OCI-LY1 (cell line): ENCODE results near the gene MYLK4.

ENCODE experiments used
- H2AFZ ChIP-seq: fragments of 200-600 bp; sonication (generic), shearing (Covaris generic); 2 replicates; pipeline ENCODE4 v1.6.0; 2014; ENCODE audit warnings: antibody characterized with exemption, mild to moderate bottlenecking, low read length
- H3F3A ChIP-seq: fragments of 200-600 bp; sonication (generic), shearing (Covaris generic); 2 replicates; pipeline ENCODE4 v1.6.0; 2014; ENCODE audit warnings: mild to moderate bottlenecking, antibody characterized with exemption, low read length, moderate library complexity; ENCODE audit not compliant: insufficient read depth
- H3K27ac ChIP-seq: fragments of 200-600 bp; sonication (generic); 2 replicates; pipeline ENCODE4 v1.5.1; 2014; ENCODE audit warnings: low read length, mixed run types, mild to moderate bottlenecking, low read depth; ENCODE audit not compliant: poor library complexity, severe bottlenecking
- H3K27me3 ChIP-seq: fragments of 200-600 bp; sonication (generic); 2 replicates; pipeline ENCODE4 v1.6.0; 2014; ENCODE audit warnings: antibody characterized with exemption, mild to moderate bottlenecking, low read length, moderate library complexity; ENCODE audit not compliant: insufficient read depth
- H3K36me3 ChIP-seq: fragments of 200-600 bp; sonication (generic); 2 replicates; pipeline ENCODE4 v1.6.1; 2014; ENCODE audit warnings: mild to moderate bottlenecking, antibody characterized with exemption, low read length, moderate library complexity, mixed read lengths; ENCODE audit not compliant: insufficient read depth
- H3K4me1 ChIP-seq: fragments of 200-600 bp; sonication (generic); 2 replicates; pipeline ENCODE4 v1.5.1; 2014; ENCODE audit warnings: mild to moderate bottlenecking, low read length, moderate library complexity; ENCODE audit not compliant: insufficient read depth, severe bottlenecking
- H3K4me2 ChIP-seq: fragments of 200-600 bp; sonication (generic), shearing (Covaris generic); 2 replicates; pipeline ENCODE4 v1.6.1; 2014; ENCODE audit warnings: low read length
- H3K4me3 ChIP-seq: fragments of 200-600 bp; sonication (generic); 2 replicates; pipeline ENCODE4 v1.5.1; 2014; ENCODE audit warnings: low read length, low read depth, mild to moderate bottlenecking, mixed read lengths; ENCODE audit not compliant: poor library complexity, severe bottlenecking
- H3K79me2 ChIP-seq: fragments of 200-600 bp; shearing (Covaris generic); 2 replicates; pipeline ENCODE4 v1.6.1; 2016; ENCODE audit warnings: mixed run types, low read length, mixed read lengths; ENCODE audit not compliant: insufficient read depth
- H3K9ac ChIP-seq: fragments of 200-600 bp; sonication (generic), shearing (Covaris generic); 2 replicates; pipeline ENCODE4 v1.6.1; 2014; ENCODE audit warnings: mild to moderate bottlenecking, low read length, mixed read lengths
- H3K9me2 ChIP-seq: fragments of 200-600 bp; sonication (generic), shearing (Covaris generic); 2 replicates; pipeline ENCODE4 v1.6.1; 2014; ENCODE audit warnings: low read depth, mild to moderate bottlenecking, low read length, mixed read lengths
- H3K9me3 ChIP-seq: fragments of 200-600 bp; shearing (Covaris generic); 2 replicates; pipeline ENCODE4 v1.6.1; 2014; ENCODE audit warnings: low read length, mixed read lengths
- H4K20me1 ChIP-seq: fragments of 200-600 bp; sonication (generic), shearing (Covaris generic); 2 replicates; pipeline ENCODE4 v1.6.0; 2016; ENCODE audit warnings: mild to moderate bottlenecking, low read length; ENCODE audit not compliant: insufficient read depth
- EZH2 ChIP-seq: fragments of 200-600 bp; sonication (generic), shearing (Covaris generic); IDR thresholded peaks from 2 replicates; pipeline ENCODE4 v1.8.0; 2017; ENCODE audit warnings: borderline replicate concordance, mixed run types, mild to moderate bottlenecking, antibody characterized with exemption, low read length, moderate library complexity, mixed read lengths
- TF ChIP-seq, protein P1 (sequence below): fragments of 200-600 bp; sonication (generic), shearing (Covaris generic); IDR thresholded peaks from 2 replicates; pipeline ENCODE4 v1.5.1; 2017; ENCODE audit warnings: mild to moderate bottlenecking, antibody characterized with exemption, low read length, moderate library complexity, mixed read lengths

Gene MYLK4

DNA sequence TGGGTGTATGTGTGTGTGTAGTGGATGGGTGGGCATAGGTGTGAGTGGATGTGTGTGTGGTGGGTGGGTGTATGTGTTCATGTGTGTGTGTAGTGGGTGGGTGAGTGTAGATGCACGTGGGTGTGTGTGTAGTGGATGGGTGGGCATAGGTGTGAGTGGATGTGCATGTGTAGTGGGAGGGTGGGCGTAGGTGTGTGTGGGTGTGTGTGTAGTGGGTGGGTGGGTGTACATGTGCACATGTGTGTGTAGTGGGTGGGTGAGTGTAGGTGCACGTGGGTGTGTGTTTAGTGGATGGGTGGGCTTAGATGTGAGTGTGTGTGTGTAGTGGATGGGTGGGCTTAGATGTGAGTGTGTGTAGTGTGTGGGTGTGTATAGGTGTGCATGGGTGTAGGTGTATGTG is 104.4 kb downstream of the MYLK4 start:
- Histone ChIP-seq H3K27me3 (no peaks in the 10 kb centered on the region), H3K36me3 (no peaks in the 10 kb centered on the region), H3K79me2 (no peaks in the 10 kb centered on the region), H3K9ac (no peak overlapping the region), H3F3A (no peaks in the 10 kb centered on the region), H3K9me2 (no peaks in the 10 kb centered on the region), H3K4me2 (no peak overlapping the region), H3K27ac (no peak overlapping the region), H3K4me3 (no peak overlapping the region), H3K4me1 (no peaks in the 10 kb centered on the region), H2AFZ (no peak overlapping the region), H4K20me1 (no peaks in the 10 kb centered on the region), H3K9me3 (no peaks in the 10 kb centered on the region)
- TF ChIP-seq EZH2: no peak
- TF ChIP-seq, protein P1, sequence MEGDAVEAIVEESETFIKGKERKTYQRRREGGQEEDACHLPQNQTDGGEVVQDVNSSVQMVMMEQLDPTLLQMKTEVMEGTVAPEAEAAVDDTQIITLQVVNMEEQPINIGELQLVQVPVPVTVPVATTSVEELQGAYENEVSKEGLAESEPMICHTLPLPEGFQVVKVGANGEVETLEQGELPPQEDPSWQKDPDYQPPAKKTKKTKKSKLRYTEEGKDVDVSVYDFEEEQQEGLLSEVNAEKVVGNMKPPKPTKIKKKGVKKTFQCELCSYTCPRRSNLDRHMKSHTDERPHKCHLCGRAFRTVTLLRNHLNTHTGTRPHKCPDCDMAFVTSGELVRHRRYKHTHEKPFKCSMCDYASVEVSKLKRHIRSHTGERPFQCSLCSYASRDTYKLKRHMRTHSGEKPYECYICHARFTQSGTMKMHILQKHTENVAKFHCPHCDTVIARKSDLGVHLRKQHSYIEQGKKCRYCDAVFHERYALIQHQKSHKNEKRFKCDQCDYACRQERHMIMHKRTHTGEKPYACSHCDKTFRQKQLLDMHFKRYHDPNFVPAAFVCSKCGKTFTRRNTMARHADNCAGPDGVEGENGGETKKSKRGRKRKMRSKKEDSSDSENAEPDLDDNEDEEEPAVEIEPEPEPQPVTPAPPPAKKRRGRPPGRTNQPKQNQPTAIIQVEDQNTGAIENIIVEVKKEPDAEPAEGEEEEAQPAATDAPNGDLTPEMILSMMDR: no peak

DNA sequence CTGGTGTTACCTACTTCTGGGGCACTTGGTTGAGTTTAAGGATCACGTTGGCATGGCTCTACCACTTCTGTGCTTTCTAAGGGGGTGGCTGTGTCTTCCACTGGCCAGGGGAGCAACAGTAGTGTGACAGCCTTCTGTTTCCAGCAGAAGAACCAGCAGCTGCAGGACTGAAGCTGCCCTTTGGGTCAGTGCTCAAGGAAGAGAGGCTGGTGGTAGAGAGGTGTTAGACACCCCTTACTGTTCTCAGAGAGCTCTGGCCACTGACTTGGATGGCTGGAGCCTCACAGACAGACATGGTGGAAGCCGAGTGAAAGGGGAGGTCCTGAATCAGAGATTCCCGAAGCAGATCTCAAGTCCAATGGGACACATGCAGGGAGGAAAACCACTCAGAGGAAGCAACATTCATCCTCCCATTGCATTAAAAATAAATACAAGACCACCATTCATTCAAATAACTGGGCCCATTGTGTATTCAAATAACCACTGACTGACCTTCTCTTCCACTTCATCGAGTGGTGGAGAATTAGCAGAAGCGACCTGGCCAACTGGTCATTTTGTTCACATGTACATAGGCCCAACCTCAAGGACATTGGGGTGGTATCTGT is 106.7 kb downstream of the MYLK4 start:
- H3K9ac ChIP-seq: no peak overlapping the region
- no peak overlapping the region for H3K4me3 ChIP-seq
- TF ChIP-seq EZH2: no peak
- TF ChIP-seq, protein P1: no peak
- H3F3A ChIP-seq: no peaks in the 10 kb centered on the region
- H3K9me3 ChIP-seq: no peaks in the 10 kb centered on the region
- H3K36me3 ChIP-seq: no peaks in the 10 kb centered on the region
- H3K79me2 ChIP-seq: no peaks in the 10 kb centered on the region
- H3K4me2 ChIP-seq: no peak overlapping the region
- H3K27me3 ChIP-seq: no peaks in the 10 kb centered on the region; the same call in 1 of the 2 replicates
- H2AFZ ChIP-seq: no peak overlapping the region
- no peaks in the 10 kb centered on the region for H4K20me1 ChIP-seq
- H3K9me2 ChIP-seq: no peaks in the 10 kb centered on the region
- no peaks in the 10 kb centered on the region for H3K4me1 ChIP-seq
- no peak overlapping the region for H3K27ac ChIP-seq

DNA sequence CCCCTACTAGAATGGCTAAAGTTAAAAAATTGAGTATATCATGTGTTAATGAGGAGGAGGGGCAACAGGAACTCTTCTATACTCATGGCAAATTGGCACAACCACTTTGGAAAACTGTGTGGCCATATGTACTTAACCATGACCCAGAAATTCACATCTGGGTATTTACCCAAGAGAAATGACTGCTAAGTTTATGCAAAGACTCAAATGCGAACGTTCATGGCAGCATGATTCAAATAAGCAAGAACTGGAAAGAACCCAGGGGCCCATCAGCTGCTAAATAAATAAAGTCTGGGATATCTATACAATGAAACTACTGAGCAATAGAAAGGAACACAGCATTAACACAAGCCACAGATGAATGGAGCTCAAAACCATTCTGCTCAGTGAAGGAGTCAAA is 107.6 kb downstream of the MYLK4 start:
- no peaks in the 10 kb centered on the region; the same call in 1 of the 2 replicates for H3K27me3 ChIP-seq
- no peak overlapping the region for H3K27ac ChIP-seq
- no peaks in the 10 kb centered on the region for H3K79me2 ChIP-seq

More for the DNA sequence above, 107.6 kb downstream of the MYLK4 start:
- H3K9ac ChIP-seq: no peak overlapping the region
- H3K36me3 ChIP-seq: no peaks in the 10 kb centered on the region
- no peak overlapping the region for H3K4me3 ChIP-seq
- no peaks in the 10 kb centered on the region for H4K20me1 ChIP-seq
- no peaks in the 10 kb centered on the region for H3K9me2 ChIP-seq
- no peak overlapping the region for H2AFZ ChIP-seq
- no peaks in the 10 kb centered on the region for H3K9me3 ChIP-seq
- H3K4me1 ChIP-seq: no peaks in the 10 kb centered on the region
- no peak overlapping the region for H3K4me2 ChIP-seq
- H3F3A ChIP-seq: no peaks in the 10 kb centered on the region
- no peak for TF ChIP-seq EZH2
- TF ChIP-seq, protein P1: no peak
